Endometrial microvascular endothelial cells (primary cell): ENCODE measurements around the gene DVL3. TPM values are rescaled to one million over a fixed set of nuclear protein-coding genes. Genes with fewer than 3 reads are reported as not detected.
"Not testable (repeated sequence)": the region's sequence is repeated elsewhere in the genome, so short reads cannot be mapped to it uniquely, and the experiment has no call there.

Source experiments
- in situ Hi-C: cut with HindIII; loops from 2 replicates; pipeline ENCODE4 v1.10.0; 2017; ENCODE audit warnings: low sequenced_read_pairs, low pct_unique_long_range_greater_than_20kb; ENCODE audit errors: inconsistent ontology term
- total RNA-seq: library from RNA; depleted of rRNA; stranded (reverse); fragments of >200 nt; gene quantifications from one replicate; pipeline ENCODE4 v1.2.3, GENCODE V29; 2015; ENCODE audit errors: inconsistent ontology term

DVL3 gene
- 27.2 TPM for total RNA-seq

DNA sequence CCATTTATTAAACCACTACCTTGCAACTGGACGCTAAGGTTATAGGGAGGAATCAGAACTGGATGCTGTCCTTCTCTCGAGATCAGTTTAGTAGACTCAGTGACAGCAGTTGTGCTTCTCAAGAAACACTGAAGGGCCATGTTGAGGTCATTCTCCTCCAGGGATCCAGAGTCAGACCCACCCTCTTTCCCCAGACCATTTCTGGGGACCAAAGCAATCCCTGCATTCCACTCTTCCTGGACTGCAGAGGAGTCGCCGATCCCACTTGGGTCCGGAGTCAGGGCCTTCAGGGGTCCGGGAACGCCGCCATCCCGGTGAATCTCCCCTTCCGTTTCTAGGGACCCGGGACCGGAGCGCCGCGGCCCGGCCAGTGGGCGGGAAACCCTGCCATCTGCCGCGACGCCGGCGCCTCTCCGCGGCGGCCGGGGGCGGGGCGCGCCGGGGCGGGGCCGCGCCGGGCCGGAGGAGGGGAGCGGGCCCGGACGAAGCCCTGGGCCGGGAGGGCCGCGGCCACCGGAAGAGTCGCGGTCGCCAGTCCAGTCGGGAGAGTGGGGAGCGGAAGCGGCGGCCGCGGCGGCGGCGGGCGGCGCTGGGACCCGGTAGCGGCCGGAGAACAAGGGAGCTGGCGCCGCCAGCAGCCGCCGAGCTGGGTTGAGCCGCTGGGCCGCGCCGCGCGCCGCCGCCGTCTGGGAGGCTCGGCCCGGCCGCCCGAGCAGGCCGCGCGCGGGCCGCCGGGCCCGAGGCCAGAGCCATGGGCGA is at the start of gene DVL3:
TSS of gene DVL3 (plus strand) at position 493 of the 759 bp plus-strand sequence. CDS start at position 752, 259 bp downstream.
- in situ Hi-C loops: no loop called here

DNA sequence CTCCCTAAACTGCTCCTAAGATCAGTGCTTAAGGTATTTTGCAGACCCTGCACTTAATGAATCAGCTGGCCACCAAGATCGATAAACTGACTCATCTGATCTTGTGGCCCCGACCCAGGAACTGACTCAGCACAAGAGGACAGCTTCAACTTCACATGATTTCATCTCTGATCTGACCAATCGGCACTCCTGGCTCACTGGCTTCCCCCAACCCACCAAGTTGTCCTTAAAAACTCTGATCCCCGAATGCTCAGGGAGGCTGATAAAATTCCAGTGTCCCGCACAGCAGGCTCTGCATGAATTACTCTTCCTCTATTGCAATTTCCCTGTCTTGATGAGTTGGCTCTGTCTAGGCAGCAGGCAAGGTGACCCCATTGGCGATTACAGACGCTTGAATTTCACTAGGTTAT is 44.9 kb upstream of the DVL3 start:
- in situ Hi-C loops: no loop called here

DNA sequence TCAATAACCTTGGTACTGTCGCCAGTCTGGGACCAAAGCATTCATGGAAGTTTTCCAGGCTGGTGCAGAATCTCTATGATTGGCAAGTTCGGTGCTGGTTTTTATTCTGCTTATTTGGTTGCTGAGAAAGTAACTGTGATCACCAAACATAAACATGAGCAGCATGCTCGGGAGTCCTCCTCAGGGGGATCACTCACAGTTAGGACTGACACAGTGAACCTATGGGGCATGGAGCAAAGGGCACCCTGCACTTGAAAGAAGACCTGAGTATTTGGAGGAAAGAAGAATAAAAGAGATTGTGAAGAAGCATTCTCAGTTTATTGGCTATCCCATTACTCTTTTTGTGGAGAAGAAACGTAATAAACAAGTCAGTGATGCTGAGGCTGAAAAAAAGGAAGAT is 39.2 kb upstream of the DVL3 start:
- in situ Hi-C loops: no loop called here

DNA sequence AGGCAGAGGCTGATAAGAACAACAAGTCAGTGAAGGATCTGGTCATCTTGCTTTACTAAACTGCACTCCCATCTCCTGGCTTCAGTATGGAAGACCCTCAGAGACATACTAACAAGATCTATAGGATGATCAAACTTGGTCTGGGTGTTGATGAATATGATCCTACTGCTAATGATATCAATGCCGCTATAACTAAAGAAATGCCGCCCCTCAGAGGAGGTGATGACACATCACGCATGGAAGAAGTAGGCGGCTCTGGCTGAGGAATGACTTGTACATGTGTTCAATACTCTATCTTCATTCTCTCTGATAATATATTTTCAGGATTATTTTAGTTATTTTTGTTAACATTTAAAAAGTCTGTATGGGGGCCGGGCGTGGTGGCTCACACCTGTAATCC is 37.5 kb upstream of the DVL3 start:
- in situ Hi-C loops: no loop called here

DNA sequence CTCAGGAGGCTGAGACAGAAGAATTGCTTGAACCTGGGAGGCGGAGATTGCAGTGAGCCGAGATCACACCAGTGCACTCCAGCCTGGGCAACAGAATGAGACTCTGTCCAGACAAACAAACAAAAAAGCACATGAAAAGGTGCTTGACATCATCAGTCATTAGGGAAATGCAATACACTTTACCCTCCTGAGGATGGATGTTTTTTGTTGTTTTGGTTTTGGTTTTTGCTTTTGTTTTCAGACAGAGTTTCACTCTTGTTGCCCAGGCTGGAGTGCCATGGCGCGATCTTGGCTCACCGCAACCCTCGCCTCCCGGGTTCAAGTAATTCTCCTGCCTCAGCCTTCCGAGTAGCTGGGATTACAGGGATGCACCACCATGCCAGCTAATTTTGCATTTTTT is 34.1 kb upstream of the DVL3 start:
- in situ Hi-C loops: not testable (repeated sequence)

DNA sequence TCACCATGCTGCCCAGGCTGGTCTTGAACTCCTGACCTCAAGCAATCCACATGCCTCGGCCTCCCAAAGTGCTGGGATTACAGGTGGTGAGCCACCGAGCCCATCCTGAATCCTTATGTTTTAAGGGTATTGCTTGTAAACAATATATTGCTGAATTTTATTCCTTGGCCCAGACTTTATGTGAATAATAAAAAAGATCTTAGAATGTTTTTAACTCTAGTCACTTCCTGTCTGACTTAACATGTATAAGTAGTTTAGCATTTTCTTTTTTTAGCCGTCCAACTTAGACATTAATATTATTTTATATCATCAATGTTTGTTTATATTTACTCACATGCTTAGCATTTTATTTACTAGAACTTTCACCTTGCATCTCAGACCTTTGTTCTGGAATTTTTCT is 29.2 kb upstream of the DVL3 start:
- in situ Hi-C loops: no loop called here

DNA sequence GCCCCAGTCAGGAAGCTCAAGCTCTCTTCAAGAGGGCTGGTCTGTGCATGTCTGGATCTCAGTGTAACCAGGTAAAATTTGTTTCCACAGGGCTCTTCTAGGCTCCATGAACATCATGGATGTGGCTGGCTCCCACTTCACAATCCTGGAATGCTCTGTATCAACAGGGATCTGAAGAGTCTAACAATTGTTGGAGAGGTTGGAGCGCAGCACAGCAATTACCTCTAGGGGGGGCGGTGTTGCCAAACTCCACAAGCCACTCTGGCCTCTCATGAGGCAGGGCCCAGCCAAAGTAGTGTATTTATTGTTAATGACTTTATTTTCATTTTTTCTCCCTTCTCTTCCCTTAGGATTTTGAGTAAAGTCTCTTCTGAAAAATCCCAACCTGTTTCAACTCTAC is 26.2 kb upstream of the DVL3 start:
- in situ Hi-C loops: no loop called here

DNA sequence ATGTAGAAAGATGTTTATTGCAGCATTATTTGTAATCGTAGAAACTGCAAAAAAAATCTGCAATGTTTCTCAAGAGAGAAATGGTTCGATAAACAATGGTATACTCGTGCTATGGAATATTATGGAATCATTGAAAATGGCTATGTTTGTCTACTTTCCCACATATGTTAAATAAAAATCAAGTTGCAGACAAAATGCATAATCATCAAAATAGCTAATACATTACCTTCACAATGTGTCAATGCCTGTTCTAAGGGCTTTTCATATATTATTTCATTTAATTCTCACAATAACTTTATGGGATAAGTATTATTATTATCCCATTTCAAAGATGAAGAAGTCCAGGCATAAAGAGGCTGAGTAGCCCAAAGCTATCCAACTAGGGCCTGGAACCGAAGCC is 22.2 kb upstream of the DVL3 start:
- in situ Hi-C loops: no loop called here

DNA sequence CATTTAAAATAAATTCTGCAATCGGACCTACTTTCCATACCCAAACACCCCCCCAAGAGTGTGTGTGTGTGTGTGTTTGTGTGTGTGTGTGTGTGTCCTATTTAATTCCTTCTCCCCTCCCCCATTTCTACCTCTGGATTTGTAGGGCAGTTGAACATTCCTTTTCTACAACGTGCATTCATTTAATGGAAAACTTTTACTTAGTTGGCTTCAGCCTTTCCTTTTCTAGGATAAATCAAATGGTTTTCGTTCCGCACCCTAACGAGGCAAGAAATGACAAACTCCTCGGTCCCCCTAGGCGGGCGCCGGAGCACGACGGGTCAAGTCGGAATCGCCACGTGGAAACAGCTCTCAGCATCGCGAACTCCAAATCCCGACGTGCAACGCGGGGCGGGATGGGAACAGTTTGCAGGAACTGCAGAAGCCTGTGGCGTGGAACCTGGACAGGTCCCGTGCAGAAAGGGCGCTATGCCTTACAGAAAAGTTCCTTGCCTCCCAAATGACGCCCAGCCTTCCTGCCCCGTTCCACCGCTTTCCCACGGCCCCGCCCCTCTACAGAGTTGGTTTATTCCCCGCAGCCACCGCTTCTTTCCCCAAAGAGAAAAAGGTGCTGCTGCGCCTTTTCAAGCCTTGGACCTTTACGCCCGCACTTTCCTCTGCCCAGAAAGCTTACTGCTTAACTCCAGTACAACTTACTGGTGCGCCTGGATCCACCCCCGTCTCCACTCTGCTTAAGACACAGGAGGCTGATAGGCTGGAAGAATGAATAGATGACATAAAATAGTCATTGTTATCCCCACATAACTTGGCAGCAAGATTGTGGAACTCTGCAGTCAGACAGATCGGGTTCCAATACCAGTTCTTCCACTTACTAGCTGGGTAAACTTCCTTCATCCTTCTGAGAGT is 21.1 kb upstream of the DVL3 start:
- in situ Hi-C loops: no loop called here

DNA sequence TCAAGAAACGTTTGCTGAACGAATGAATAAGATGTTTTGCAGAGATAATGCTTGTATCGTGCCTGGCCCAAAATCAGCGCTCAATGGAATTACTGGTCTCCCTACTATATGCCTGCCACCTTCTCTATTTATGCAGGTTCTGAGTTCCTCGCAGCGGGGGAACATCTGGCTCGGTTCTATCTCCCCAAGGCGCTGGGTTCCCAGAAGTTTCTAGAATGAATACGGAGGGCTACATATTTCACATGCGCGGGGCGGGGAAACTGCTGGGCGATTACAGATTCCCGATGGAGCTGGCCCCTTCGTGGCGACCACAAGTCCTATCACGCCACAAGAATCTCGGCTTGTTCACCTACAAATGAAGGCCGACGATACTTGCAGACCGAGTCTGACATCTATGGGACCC is 20.4 kb upstream of the DVL3 start:
- in situ Hi-C loops: no loop called here

DNA sequence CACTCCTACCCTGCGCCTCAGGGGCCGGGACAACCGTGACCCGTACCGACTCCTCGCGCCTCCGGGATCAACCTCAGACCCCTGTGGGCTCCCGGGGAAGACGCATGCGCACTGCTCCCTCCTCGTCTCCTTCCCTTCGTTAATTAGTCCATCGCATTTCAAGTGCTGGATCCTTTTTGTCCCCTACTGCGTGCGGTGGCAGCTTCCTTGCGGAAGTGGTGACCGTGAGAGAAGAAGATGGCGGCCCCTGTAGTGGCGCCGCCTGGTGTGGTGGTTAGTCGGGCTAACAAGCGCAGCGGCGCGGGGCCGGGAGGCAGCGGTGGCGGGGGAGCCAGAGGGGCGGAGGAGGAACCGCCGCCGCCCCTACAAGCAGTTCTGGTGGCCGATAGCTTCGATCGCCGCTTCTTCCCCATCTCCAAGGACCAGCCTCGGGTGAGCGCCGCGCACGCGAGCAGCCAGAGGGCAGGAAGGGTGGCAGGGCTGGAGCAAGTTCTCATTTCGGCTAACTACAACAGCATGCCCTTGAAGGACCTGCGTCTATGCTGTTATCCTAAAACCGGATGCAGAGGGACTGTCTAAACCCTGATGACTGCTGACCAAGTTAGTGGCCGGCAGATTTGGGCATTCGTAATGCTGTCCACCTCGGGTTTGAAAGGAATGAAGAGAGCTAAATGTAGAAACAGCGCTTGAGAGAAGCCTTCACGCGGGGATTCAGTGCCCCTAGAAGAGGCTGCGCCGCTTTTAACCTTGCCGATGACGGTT is 19.8 kb upstream of the DVL3 start, which contains the start of gene EIF2B5:
TSS of gene EIF2B5 (plus strand) at position 210 of the 762 bp plus-strand sequence. CDS start at position 238, 28 bp downstream.
- in situ Hi-C loops: no loop called here

DNA sequence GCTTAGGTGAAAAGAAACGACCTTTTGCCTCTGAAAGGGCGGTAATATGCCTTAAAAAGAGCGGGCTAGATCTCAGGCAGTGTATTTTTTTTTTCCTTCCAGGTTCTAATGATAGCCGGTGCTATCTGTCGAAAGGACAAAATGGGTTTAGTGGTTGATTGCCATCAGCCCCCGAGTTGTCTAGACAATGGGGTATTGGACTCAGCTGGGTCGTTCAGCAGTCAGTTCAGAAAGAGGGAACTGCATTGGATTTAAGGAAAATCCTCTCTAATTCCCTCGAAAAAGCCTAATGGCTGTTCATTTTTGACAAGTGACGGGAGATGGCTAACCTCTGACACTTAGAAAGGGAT is 19.3 kb upstream of the DVL3 start:
- in situ Hi-C loops: no loop called here

DNA sequence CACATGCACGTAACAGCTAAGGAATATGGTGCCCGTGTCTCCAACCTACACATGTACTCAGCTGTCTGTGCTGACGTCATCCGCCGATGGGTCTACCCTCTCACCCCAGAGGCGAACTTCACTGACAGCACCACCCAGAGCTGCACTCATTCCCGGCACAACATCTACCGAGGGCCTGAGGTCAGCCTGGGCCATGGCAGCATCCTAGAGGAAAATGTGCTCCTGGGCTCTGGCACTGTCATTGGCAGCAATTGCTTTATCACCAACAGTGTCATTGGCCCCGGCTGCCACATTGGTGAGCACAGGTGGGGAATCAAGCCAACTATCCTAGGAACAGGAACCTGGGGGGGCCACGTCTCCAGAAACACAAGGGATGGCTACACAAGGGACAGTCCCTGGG is 14.7 kb upstream of the DVL3 start:
- in situ Hi-C loops: no loop called here

DNA sequence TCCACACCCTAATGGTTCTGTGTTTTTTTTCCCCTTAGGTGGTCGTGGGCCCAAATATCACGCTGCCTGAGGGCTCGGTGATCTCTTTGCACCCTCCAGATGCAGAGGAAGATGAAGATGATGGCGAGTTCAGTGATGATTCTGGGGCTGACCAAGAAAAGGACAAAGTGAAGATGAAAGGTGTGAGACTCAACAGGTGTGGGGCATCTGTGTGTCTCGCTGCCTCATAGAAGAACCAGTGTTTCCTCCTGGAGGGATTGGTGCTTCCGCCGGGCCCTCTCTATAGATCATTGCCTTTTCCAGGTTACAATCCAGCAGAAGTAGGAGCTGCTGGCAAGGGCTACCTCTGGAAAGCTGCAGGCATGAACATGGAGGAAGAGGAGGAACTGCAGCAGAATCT is 13.0 kb upstream of the DVL3 start:
- in situ Hi-C loops: no loop called here

DNA sequence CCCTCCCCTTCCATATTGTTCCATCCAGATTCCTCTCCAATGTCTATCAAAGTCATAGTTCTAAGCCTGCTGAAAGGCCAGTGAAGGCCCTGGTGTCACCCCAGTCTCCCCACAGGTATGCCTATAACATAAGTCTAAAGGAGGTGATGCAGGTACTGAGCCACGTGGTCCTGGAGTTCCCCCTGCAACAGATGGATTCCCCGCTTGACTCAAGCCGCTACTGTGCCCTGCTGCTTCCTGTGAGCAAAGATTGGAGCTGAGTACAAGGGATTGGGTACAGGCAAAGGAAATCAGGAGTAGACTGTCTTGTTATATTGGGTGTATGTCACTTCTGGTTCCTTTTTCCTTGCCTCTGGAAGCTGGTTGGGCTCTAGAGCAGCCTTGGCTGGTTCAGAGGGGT is 11.8 kb upstream of the DVL3 start:
- in situ Hi-C loops: no loop called here

DNA sequence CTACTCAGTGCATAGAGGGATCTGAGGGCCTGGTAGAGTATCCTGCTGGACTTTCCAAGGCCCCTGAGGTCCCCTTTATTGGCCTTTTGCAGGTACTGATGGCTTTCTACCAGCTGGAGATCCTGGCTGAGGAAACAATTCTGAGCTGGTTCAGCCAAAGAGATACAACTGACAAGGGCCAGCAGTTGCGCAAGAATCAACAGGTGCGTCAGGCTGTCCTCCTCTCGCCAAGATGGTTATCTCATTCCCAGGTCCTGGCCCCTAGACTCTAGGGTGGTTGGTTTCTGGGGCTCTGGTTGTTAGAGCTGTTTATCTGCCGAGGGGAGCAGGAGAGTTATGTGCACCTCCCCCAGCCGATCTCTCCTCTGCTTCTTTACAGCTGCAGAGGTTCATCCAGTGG is 10.7 kb upstream of the DVL3 start:
- in situ Hi-C loops: no loop called here

DNA sequence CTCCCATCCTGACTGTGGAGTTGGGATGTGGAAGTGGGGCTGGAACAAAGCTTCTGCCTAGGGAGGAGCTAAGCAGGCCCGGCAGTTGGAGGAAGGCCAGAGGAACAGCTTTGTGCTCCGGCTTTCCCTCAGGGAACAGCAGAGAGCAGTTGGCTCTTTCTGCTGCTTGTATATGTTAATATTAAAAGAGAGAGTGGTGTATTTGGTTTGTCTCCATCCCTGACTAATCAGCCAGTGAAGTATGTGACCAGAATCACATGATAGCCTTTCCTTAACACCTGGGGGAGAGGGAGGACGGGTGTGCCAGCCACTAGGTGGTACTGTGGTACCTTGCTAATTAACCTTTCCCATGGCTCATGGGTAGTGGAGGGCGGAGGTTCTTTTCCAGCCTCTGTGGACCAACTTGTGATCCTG is 10.1 kb upstream of the DVL3 start:
- in situ Hi-C loops: no loop called here

DNA sequence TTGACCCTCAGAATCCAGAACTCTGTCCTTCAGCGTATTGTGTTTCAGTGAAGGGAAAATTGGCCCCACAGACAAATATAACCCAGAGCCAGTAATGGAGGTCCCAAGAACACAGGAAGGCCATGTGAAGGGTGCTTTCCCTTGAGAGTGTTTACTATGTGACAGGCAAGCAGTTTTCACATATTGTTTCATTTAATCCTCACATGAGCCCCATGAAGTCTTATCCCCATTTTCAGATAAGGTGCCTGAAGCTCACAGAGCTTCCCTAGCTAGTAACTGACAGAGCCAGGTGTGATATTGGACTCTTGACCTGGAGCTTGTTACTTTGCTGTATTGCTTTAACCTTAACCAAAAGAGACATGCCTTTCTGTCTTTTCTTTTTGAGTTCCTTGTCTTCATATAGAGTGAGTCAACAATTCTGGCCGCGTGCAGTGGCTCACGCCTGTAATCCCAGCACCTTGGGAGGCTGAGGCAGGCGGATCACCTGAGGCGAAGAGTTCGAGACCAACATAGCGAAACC is 9.4 kb upstream of the DVL3 start:
- in situ Hi-C loops: no loop called here

DNA sequence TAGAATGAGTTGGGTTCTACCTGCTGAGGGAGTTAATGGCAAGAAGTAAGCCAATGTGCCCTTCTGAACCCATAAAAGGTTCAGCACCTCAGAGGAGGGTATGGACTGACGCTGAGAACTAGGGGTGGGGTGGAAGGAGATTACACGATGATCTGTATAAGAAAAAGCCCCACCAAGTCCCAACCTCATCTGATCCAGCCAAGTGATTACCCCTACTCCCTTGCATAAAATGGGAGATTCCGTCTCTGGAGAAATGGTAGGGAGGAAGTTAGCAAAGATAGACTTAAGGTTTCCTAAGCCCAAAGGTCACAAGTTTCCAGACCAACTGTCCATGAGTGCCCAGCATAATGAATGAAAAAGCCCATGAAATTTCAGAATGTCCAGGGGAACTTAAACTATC is 7.1 kb upstream of the DVL3 start:
- in situ Hi-C loops: no loop called here
